HG03565 (cell line): Measurements from ENCODE around the gene DGKZ.

Source experiments
- ATAC-seq: cut with Tn5 transposase; IDR thresholded peaks from one replicate; pipeline ENCODE4 v1.9.1; 2021; ENCODE audit warnings: mild to moderate bottlenecking, moderate library complexity; ENCODE audit not compliant: unreplicated experiment

DGKZ gene

GRCh38 chr11:46345131-46345597 lies 2.1 kb upstream of the DGKZ start:
- ATAC-seq: no peak

DNA sequence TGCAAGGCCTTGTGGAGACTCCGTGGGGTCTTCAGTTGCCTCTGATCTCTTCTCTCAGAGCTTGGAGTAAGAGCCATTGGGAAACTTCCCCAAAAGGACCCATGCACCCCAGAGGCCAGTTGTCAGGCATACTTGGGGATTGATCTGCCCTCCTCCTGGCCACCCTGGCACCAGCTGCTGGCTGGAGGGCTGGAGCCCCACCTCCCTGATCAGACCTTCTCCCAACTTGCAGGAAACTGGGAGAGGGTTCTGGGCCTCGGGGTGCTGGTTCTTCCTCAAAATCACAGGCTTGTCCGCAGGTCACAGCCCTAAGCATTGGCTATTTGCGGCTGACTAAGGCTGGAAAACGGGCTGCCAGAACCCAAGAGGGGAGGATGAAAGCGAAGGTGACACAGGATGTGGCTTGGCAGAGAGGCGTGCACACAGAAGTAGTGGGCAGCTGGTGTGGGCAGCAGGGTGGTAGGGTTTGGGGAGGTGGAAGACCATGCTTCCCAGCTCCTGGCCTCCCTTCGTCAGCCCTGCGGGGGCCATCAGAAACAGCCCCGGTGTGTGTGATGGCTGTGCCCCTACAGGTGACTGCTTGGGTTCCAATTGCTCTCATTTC lies 1.3 kb upstream of the DGKZ start:
- no peak for ATAC-seq

DNA sequence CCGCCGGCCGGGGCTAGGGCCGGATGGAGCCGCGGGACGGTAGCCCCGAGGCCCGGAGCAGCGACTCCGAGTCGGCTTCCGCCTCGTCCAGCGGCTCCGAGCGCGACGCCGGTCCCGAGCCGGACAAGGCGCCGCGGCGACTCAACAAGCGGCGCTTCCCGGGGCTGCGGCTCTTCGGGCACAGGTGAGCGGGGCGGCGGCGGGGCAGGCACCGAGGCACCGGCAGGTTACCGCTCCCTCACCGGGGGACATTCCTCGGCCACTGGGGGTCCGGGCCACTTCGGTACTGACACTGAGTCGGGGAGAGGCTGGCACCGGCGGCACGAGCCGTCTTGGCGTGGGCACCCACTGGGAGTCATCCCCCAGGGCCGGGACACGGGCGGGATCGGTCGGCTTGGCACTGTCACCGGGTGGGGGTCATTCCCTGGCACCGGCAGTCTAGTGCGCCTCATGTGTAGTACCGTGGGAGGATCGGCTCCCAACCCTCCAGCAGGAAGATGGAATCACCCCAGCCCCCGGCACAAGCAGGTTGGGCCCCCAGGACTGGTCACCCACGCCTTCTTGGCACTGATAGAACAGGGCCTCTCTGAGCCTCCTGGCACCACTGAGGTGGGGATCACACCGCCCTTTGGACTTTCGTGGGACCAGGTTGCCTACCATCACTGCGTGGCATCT lies 511 bp downstream of the DGKZ start:
- no peak for ATAC-seq

GRCh38 chr11:46348566-46349401 lies 1.5 kb downstream of the DGKZ start:
- no peak for ATAC-seq

DNA sequence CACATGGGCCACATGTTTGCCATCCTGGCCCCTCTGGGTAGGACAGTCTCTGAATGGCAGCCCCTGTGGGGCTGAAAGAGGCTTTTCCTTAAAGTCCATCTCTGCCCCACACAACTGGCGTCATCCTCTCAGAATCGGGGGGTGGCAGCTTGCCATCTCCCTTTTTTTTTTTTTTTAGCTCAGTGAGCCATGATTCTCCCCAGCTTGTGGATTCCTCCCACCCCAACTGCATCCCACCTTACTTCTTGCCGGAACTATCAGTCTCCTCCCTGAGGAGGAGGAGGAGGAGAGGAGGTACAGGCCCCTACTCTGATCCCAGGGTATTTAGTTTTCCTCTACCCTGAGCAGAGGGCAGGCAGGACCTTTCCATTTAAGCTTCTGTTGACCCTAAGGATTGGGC lies 3.4 kb downstream of the DGKZ start:
- no peak for ATAC-seq

DNA sequence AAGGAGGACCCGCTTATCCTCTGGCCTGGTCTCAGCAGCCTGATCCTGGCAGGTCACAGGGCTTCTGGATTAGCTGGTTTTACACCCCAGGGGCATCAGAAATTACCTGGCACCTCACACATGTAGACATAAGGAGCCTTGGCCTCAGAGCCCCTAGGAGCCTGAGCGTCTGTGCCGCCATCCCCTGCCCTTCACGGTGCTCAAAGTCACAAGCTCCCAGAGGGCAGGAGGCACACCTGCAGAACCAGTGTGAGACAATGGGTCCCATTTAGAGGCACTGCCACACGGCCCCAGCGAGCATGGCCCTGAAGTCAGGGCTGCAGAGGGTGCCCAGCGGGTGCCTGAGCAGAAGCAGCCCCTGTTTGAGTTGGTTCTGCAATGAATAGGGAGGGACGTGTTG lies 3.9 kb downstream of the DGKZ start:
- ATAC-seq: no peak

DNA sequence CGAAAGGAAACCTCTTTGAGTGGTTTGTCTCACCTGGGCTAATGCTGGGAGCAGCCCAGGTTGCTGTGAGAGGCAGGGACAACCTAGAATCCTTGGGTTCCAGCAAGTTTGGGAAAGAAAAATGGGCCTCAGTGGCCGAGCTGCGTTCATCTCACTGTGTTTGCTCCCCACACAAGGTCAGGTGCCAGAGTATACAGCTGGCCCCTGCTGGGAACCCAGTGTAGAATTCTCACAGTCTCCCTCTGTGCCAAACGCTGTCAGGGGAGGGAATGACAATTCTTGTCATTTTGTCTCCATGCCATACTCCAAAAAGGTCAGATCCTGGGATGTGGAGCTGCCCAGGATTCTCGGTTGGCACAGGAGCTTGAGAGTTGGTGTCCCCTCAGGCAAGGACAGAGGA lies 4.3 kb downstream of the DGKZ start:
- ATAC-seq: no peak

- ATAC-seq: no peak
Measured at GRCh38 chr11:46352063-46352841, 5.0 kb downstream of the DGKZ start.

- no peak for ATAC-seq
Measured at GRCh38 chr11:46353698-46354097, 6.4 kb downstream of the DGKZ start.

DNA sequence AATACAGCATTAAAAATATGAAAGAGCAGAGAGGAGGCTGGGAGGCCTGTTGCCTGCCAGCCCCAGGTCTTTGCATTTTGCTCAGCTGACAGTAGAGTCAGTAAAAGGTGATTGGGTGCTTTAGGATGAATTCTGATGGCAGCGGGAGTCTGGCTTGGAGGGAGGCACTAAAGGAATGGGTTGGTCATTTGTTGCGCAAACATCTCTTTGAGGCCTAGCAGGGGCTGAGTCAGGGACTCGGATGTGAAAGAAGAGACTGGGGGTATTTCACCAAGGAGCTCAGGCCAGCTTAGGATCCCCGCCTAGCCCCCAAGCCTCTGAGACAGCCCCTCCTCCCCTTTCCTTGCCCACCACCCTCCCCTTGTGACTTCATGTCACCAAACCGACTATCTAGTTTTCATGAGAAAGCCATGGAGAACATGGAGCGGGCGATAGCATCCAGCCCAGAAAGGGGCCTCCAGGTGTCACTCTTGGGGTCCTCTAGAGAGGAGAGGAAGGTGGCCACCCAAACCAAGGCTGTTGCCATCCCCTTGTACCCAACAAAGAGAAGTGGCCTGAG lies 9.7 kb downstream of the DGKZ start:
- ATAC-seq: no peak

DNA sequence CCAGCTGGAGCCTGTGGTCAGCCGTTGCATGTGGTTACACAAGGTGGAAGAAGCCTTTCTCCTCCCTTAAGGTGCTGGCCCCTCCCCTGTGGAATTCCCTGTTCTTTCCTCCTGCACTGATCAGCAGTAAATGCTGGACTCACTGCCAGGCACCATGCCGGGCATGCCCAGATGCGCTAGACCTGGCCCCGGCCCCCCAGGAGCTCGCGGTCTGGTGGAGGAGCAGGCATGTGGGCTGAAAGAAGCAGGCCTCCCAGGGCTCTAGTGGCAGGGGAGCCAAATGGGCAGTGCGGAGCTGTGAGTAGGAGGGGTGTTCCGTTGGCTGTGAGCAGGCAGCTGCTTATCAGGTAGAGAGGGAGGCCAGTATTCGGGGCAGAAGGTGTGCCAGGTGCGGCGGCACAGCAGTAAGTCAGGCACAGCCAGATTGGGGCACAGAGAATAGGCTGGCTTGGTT lies 10.2 kb downstream of the DGKZ start:
- ATAC-seq: no peak

GRCh38 chr11:46359953-46360352 lies 12.7 kb downstream of the DGKZ start:
- ATAC-seq: no peak

DNA sequence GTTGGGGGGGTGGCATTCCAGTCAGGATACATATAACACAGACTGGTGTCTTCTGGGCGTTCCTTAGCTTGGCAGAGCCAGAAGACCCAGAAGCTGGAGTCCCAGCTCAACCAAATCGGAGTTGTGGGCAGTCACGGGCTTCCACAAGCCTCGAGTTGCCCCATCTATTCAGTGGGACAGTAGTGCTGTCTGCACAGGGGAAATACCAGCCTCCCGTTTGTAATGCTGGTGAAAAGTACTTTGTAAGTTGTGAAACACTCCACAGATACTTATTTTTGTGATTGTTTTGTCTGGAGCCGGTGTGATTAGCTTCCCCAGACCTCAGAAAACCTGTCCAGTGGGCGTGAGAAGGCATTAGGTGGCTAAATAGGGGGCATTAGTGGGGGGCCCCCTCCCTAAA lies 13.6 kb downstream of the DGKZ start:
- ATAC-seq: peak; percentile 6

GRCh38 chr11:46361283-46362155 lies 14.3 kb downstream of the DGKZ start:
- ATAC-seq: peak; percentile 79

DNA sequence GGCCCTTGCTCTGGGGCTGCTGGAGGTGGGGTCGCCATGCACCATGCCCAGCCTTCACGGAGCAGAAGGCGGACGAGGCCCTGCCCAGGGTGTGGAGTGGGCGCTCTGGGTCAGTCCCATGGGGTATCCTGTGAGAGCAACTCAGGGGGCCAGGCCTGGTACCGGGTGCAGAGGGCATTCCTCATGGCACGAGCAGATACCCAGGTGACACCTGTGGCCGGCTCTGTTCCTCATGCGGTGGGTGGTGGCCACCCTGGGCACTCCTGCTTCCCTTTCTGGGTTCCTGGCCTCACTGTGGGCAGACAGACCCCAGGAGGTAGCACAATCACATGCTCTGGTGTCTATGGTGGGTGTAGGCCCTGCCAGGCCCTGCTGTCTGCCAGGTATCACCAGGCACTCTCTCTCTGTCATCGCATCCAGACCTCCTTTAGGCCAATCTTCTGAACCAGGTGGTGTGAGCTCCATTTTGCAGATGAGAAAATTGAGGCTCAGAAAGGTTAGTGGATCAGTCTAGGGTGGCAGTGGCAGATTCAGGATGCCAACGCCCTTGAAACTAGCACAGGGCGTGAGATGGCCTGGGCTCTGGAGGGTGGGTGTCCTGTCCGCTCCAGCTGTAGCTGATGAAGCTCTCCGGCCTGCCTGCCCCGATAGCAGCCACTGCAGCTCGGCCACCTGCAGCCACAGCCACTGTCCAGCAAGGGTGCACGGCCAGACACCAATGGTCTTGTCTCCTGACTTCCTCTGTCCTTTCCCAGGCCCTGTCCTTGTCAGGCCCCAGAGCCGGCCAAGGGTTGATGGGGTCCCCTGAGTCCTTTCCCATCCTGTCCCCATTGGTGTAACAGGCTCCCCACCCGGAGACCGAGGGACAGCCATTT lies 15.1 kb downstream of the DGKZ start:
- no peak for ATAC-seq

- no peak for ATAC-seq
Measured at GRCh38 chr11:46363031-46363407, 15.8 kb downstream of the DGKZ start.

DNA sequence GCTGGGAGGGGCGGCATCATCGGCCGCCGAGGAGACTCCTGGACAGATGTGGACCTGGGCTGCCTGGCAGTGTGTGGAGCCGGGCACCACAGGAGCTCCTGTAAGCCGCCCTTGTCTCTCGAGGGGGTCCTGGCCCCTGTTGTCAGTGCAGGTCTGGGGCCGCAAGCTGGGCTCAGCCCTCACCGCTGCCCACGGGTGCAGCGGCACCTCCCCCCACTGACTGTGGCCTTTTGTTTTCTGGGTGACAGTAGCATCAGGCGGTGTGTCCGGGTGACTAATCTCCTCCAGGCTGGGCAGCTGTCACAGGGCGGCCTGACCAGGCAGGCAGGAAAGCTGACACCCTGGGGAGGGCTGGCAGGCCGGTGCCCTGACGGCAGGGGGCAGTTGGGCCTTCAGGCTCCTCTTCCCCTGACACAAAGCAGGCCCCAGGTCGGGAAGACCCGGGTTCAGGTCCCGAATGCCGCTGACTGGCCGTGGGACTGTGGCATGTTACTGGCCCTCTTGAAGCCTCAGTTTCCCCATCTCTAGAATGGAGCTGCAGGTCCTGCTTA lies 16.3 kb downstream of the DGKZ start:
- no peak for ATAC-seq

DNA sequence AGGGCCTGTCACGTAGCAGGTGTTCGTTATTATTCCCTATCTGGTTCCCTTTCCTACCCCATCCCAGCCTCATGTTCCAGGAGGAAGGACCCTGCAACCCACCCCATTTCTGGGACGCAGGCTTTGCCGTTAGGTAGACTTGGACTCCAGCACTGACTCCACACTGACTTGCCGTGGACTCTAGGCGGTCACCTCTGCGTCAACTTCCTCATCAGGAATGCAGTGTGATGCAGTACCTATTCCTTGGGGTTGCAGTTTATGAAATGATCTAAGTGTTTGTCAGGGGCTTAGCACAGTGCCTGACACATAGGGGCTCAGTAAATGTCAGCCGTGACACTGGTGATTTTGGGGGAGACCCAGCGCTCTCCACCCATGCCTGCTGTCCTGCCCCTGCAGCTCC lies 16.8 kb downstream of the DGKZ start:
- no peak for ATAC-seq

DNA sequence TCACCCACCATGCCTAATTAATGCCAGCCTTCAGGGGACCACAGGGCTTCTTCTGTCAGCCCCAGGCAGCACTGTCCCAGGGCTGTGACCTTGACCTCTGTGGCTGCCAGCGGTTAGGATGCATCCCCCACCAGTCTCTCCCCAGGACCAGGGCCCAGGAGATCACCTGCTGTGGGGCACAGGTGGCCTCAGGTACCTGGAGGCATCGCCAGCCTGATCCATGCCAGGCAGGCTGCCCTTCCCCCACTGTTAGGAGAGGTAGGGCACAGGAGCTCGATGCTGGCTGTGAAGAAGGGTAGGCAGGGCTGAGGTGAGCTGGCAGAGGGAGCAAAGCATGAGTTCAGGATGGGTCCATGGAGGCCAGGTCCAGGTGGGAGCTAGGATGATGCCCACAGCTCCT lies 17.5 kb downstream of the DGKZ start:
- no peak for ATAC-seq
